Adrenal gland (tissue), 5 donors: ENCODE measurements around the gene GNB5.

ENCODE experiments used
- POLR2A ChIP-seq, 2 donors: fragments of 450-650 bp; IDR thresholded peaks; one replicate each; pipeline ENCODE4 v1.6.1; 2017; ENCODE audit warnings: antibody characterized with exemption in 2 of 2, mild to moderate bottlenecking in 2 of 2, moderate library complexity in 1 of 2
- TF ChIP-seq, protein P1 (sequence below), 6 experiments: fragments of 450-650 bp in 4 of 6; fragments of 200-600 bp in 2 of 6; sonication (generic) in 1 of 6; IDR thresholded peaks; 1 replicate in 5 of 6; 2 replicates in 1 of 6; pipeline versions ENCODE4 v1.5.1 to v1.8.0; 2016 to 2021; ENCODE audit warnings: antibody characterized with exemption in 6 of 6, mild to moderate bottlenecking in 2 of 6, moderate library complexity in 1 of 6
- donor health status: DM: no; HTN: no; CAD: no.

DNA sequence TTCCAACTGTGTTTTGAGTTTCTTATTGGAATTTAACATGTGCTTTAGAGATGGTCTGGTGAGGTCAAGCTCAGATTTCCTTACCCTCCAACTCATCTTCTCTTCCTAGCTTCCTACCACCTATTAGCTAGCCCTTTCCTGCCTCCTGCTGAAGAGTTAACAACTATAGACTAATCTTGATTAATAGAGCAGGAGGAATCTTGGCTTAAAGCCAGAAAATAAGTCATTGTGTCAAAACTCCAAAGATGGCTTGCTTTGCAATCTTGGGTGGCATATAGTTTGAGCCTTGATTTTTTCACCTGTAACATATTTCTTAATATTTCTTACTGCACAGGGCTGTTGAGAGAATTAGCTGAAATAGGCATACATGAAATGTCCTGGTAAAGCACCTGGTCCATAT, 105.9 kb downstream of the GNB5 start:
- TF ChIP-seq, protein P1, sequence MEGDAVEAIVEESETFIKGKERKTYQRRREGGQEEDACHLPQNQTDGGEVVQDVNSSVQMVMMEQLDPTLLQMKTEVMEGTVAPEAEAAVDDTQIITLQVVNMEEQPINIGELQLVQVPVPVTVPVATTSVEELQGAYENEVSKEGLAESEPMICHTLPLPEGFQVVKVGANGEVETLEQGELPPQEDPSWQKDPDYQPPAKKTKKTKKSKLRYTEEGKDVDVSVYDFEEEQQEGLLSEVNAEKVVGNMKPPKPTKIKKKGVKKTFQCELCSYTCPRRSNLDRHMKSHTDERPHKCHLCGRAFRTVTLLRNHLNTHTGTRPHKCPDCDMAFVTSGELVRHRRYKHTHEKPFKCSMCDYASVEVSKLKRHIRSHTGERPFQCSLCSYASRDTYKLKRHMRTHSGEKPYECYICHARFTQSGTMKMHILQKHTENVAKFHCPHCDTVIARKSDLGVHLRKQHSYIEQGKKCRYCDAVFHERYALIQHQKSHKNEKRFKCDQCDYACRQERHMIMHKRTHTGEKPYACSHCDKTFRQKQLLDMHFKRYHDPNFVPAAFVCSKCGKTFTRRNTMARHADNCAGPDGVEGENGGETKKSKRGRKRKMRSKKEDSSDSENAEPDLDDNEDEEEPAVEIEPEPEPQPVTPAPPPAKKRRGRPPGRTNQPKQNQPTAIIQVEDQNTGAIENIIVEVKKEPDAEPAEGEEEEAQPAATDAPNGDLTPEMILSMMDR (IDR thresholded peaks at IDR 0.05) = no peak
- no peak for TF ChIP-seq POLR2A (IDR thresholded peaks at IDR 0.05)
